ENCODE data around the gene OTX1.
"Not testable (repeated sequence)": the region's sequence is repeated elsewhere in the genome, so short reads cannot be mapped to it uniquely, and the experiment has no call there.

The OTX1 gene

GRCh38 chr2:63050334-63051041, at the start of gene OTX1:
OTX1 (plus strand) TSS chr2:63050830; CDS start chr2:63052991, 2,161 bp downstream.
- peak; percentile 22 for DNase-seq

GRCh38 chr2:63001576-63001975, 49.1 kb upstream of the OTX1 start:
- no peak for DNase-seq

GRCh38 chr2:63003351-63003750, 47.3 kb upstream of the OTX1 start:
- no peak for DNase-seq

- no peak for DNase-seq
Observed at GRCh38 chr2:63007813-63008458, 42.7 kb upstream of the OTX1 start.

GRCh38 chr2:63008838-63009237, 41.8 kb upstream of the OTX1 start:
- DNase-seq, result no peak

GRCh38 chr2:63009490-63009889, 41.1 kb upstream of the OTX1 start:
- no peak for DNase-seq

GRCh38 chr2:63012541-63012940, 38.1 kb upstream of the OTX1 start:
- DNase-seq, result no peak

- no peak for DNase-seq
Observed at GRCh38 chr2:63013438-63013837, 37.2 kb upstream of the OTX1 start.

- no peak for DNase-seq
Observed at GRCh38 chr2:63015389-63015788, 35.2 kb upstream of the OTX1 start.

GRCh38 chr2:63018439-63018838, 32.2 kb upstream of the OTX1 start:
- DNase-seq, result no peak

- DNase-seq, result not testable (repeated sequence)
Observed at GRCh38 chr2:63019686-63020085, 30.9 kb upstream of the OTX1 start.

GRCh38 chr2:63023444-63023843, 27.2 kb upstream of the OTX1 start:
- DNase-seq, result no peak

GRCh38 chr2:63027220-63027619, 23.4 kb upstream of the OTX1 start:
- no peak for DNase-seq

- no peak for DNase-seq
Observed at GRCh38 chr2:63029058-63029457, 21.6 kb upstream of the OTX1 start.

GRCh38 chr2:63034526-63034925, 16.1 kb upstream of the OTX1 start:
- DNase-seq, result no peak

- DNase-seq, result no peak
Observed at GRCh38 chr2:63035169-63035568, 15.5 kb upstream of the OTX1 start.

- no peak for DNase-seq
Observed at GRCh38 chr2:63035660-63036059, 15.0 kb upstream of the OTX1 start.

- no peak for DNase-seq
Observed at GRCh38 chr2:63038034-63038433, 12.6 kb upstream of the OTX1 start.

- no peak for DNase-seq
Observed at GRCh38 chr2:63040586-63040985, 10.0 kb upstream of the OTX1 start.

GRCh38 chr2:63041592-63041991, 9.0 kb upstream of the OTX1 start:
- no peak for DNase-seq

GRCh38 chr2:63044362-63045327, 6.0 kb upstream of the OTX1 start:
- no peak for DNase-seq

- no peak for DNase-seq
Observed at GRCh38 chr2:63046552-63046951, 4.1 kb upstream of the OTX1 start.

- DNase-seq, result no peak
Observed at GRCh38 chr2:63046961-63047320, 3.7 kb upstream of the OTX1 start.

Measured in NCI-H1436 treated with DMSO at 0.1 percent for 48 hours (cell line).